GM18507 (cell line): ENCODE data around the gene TCERG1L.
"Not testable (repeated sequence)": the region's sequence is repeated elsewhere in the genome, so short reads cannot be mapped to it uniquely, and the experiment has no call there.

Experiments used
- DNase-seq: peaks from one replicate; pipeline ENCODE4 v3.0.0; 2011; ENCODE audit warnings: low read depth; ENCODE audit not compliant: insufficient read length; ENCODE audit errors: extremely low spot score
- FAIRE-seq: peaks from 2 replicates; lab custom pipeline; 2011; peaks lifted over from hg19 to GRCh38; lab: Jason Lieb, UNC

Gene TCERG1L

GRCh38 chr10:131160219-131160875 lies 151.2 kb downstream of the TCERG1L start:
- FAIRE-seq (no peak), DNase-seq (no peak)

- DNase-seq (no peak), FAIRE-seq (no peak)
Measured at GRCh38 chr10:131159771-131160170, 151.8 kb downstream of the TCERG1L start.

DNA sequence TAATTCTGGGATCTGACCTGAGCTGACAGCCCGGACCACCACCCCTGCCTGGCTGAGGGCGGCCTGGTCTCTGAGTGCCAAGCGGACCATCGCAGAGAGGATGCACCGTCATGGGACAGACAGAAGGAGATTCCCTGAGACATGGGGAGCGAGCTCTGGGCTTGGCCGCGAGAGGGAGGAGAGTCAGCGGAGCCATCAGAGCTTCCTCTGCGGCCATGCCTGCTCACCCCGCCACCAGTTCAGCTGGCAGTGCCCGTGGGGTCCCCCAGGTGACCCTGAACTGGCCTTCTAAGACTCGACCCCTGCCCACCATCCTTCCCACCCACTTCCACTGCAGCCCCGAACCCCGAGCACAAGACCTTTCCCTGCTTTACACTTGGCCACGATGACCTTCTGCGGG lies 152.8 kb downstream of the TCERG1L start:
- FAIRE-seq = no peak
- DNase-seq = no peak

GRCh38 chr10:131157899-131158298 lies 153.6 kb downstream of the TCERG1L start:
- DNase-seq (no peak), FAIRE-seq (no peak)

DNA sequence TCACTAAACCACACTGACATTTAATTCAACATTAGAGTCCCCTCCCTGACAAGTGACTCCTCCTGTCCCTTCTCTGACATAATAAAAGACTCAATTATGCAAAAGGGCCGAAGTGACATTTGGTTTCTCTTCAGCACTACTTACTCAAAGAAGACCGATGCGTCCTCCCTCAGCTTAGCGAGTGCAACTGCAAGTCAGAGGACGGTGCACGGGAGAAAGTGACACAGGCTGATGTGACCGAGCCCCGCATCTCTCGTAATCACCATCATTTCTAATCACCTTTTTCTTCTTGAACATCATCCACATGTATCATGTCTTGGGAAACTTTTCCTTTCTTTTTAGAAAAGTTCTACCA lies 155.7 kb downstream of the TCERG1L start:
- FAIRE-seq (no peak), DNase-seq (no peak)

GRCh38 chr10:131155218-131155875 lies 156.2 kb downstream of the TCERG1L start:
- no peak for FAIRE-seq

GRCh38 chr10:131154306-131155025 lies 157.1 kb downstream of the TCERG1L start:
- no peak for FAIRE-seq
- no peak for DNase-seq

More at GRCh38 chr10:131155218-131155875, 156.2 kb downstream of the TCERG1L start:
- DNase-seq = no peak

- not testable (repeated sequence) for FAIRE-seq, DNase-seq
Measured at GRCh38 chr10:131152456-131152855, 159.1 kb downstream of the TCERG1L start.

- FAIRE-seq (no peak), DNase-seq (no peak)
Measured at GRCh38 chr10:131150126-131150525, 161.4 kb downstream of the TCERG1L start.

- DNase-seq = no peak
- FAIRE-seq = no peak
Measured at GRCh38 chr10:131149586-131149985, 161.9 kb downstream of the TCERG1L start.

- no peak for DNase-seq
- FAIRE-seq = no peak
Measured at GRCh38 chr10:131149111-131149510, 162.4 kb downstream of the TCERG1L start.

DNA sequence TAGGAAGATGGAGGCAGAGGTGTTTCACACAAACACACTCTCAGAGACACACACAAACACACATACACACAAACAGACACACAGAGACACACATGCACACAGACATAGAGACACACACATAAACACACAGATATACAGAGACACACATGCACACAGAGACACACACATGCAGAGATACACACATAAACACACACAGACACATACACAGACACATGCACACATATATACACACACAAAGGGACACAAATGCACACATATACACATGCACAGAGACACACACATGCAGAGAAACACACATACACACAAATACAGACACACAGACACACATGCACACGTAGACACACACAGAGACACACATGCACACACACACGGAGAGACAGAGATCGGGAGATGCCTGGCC lies 163.3 kb downstream of the TCERG1L start:
- no peak for DNase-seq
- no peak for FAIRE-seq

DNA sequence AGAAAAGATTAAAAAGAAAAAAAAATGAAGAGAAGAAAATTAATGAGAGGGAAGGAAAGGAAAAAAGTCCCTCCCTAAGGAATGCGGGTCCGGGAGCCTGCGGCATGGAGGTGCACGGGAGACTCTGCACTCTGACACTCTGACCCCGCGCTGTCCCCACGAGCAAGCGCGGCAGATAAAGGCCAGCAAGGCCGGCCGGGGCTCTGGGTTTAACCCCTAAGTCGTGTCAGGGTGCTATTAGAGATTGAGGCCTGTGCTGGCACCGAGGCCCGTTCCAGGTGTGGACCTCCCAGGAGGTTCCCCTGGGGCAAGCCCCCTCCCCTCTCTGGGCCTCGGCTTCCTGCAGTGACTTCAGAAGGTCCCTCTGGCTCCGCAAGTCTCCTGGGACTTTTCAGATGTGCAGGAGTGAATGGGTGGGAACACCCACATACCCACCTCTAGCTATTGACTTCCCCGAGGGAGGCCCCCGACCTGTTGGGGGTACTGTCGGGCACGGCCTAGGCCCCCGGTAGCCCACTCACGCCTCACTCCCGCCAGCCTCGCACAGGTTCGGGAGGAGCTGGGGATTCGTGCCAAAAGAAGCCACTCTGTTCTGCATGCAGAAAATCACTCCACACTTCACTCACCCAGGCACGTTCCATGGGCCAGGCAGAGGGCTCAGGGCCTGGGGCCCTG lies 164.1 kb downstream of the TCERG1L start:
- DNase-seq (no peak), FAIRE-seq (no peak)

- FAIRE-seq (no peak), DNase-seq (no peak)
Measured at GRCh38 chr10:131146790-131147189, 164.7 kb downstream of the TCERG1L start.

DNA sequence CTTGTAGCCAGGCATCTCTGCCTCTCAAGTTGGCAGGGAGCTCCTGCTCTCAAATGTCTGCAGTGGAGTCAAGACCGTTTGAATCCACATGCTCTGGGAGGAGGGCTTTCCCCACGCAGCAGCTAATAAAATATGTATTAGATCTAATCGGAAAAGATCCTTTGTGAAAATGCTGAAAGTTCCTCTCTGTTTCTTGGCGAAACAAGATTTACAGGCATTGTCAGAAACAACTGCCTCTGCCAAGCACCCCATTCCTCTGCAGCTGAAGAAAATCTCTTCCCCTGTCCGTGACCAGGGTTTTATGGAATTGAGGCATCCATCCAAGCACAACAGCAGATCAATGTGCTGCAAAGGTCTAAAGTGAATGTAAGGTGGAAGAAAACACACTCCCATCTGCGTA lies 165.8 kb downstream of the TCERG1L start:
- no peak for DNase-seq

GRCh38 chr10:131144711-131145375 lies 166.7 kb downstream of the TCERG1L start:
- no peak for FAIRE-seq

More for the DNA sequence above, 165.8 kb downstream of the TCERG1L start:
- no peak for FAIRE-seq

DNA sequence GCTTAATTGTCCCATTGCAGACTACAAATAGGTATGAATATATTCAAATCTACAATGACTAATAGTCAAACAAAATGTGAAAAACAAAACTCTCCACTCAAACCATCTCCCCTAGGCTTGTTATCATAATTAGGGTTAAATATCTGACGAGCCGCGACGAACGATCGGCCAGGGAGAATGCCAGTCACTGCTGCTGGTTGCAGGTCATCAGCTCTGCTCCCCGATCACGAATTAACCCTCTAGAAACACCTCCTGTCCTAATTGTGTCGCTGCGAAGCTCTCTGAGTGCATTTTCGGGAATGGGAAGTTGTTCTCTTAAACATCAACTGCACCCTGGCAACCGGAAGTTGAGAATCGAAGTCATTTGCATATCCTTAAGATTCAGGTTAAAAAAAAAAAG lies 167.3 kb downstream of the TCERG1L start:
- no peak for DNase-seq
- no peak for FAIRE-seq

More at GRCh38 chr10:131144711-131145375, 166.7 kb downstream of the TCERG1L start:
- no peak for DNase-seq

- no peak for DNase-seq
Measured at GRCh38 chr10:131143425-131144165, 167.9 kb downstream of the TCERG1L start.

More at GRCh38 chr10:131143425-131144165, 167.9 kb downstream of the TCERG1L start:
- no peak for FAIRE-seq
